Fibroblast of pulmonary artery (primary cell): ENCODE measurements around the gene MRS2.
A peak's percentile ranks its signal among the peaks of the same experiment; 100 is the strongest.

ENCODE experiments used
- DNase-seq: peaks from one replicate; pipeline ENCODE4 v3.0.0-alpha.2; 2010; ENCODE audit warnings: low read depth
- H3K4me3 ChIP-seq: replicated peaks from 2 replicates; pipeline ENCODE4 v1.5.1; 2011; ENCODE audit warnings: low read depth, mild to moderate bottlenecking, control low read depth, low read length, moderate library complexity
- TF ChIP-seq, protein P1 (sequence below): IDR thresholded peaks from 2 replicates; pipeline ENCODE4 v1.5.1; 2011; ENCODE audit warnings: mild to moderate bottlenecking, control low read depth, low read length, inconsistent platforms; ENCODE audit errors: missing control alignments

Gene MRS2, protein sequence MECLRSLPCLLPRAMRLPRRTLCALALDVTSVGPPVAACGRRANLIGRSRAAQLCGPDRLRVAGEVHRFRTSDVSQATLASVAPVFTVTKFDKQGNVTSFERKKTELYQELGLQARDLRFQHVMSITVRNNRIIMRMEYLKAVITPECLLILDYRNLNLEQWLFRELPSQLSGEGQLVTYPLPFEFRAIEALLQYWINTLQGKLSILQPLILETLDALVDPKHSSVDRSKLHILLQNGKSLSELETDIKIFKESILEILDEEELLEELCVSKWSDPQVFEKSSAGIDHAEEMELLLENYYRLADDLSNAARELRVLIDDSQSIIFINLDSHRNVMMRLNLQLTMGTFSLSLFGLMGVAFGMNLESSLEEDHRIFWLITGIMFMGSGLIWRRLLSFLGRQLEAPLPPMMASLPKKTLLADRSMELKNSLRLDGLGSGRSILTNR

DNA sequence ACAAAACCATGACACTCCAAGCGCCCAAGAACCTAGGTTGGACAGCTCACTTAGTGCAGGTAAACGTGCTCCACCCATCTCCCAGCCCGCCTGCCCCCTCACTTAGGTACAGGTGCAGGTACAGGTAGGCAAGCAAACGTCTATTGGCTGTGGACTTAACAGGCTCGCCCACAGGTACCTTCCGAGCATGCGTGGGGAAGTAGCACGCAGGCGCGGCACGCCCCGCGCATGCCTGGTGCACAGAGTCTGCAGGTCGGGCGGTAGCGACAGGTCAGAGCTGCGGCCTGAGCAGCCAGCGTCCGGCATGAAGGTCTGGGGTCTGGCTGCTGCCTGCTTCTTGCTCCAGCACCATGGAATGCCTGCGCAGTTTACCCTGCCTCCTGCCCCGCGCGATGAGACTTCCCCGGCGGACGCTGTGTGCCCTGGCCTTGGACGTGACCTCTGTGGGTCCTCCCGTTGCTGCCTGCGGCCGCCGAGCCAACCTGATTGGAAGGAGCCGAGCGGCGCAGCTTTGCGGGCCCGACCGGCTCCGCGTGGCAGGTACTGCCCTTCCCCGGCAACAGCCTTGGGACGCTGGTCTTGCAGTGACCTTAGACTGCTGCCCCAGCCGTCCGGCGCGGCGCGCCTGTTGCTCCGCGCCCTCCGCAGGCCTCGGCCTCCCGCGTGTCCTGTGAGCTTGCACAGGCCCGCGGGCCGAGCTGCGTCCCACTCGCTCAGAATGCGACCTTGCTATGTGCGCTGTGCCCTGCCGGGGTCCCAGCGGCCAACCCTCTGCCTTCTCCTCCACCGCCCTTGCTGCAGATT is at the start of gene MRS2:
TSS of gene MRS2 (plus strand) at position 240 of the 804 bp plus-strand sequence. CDS start at position 351, 111 bp downstream.
- DNase-seq = peak; percentile 78
- TF ChIP-seq, protein P1, sequence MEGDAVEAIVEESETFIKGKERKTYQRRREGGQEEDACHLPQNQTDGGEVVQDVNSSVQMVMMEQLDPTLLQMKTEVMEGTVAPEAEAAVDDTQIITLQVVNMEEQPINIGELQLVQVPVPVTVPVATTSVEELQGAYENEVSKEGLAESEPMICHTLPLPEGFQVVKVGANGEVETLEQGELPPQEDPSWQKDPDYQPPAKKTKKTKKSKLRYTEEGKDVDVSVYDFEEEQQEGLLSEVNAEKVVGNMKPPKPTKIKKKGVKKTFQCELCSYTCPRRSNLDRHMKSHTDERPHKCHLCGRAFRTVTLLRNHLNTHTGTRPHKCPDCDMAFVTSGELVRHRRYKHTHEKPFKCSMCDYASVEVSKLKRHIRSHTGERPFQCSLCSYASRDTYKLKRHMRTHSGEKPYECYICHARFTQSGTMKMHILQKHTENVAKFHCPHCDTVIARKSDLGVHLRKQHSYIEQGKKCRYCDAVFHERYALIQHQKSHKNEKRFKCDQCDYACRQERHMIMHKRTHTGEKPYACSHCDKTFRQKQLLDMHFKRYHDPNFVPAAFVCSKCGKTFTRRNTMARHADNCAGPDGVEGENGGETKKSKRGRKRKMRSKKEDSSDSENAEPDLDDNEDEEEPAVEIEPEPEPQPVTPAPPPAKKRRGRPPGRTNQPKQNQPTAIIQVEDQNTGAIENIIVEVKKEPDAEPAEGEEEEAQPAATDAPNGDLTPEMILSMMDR = no peak
- H3K4me3 ChIP-seq = peak within 1 kb of the TSS; percentile 92

DNA sequence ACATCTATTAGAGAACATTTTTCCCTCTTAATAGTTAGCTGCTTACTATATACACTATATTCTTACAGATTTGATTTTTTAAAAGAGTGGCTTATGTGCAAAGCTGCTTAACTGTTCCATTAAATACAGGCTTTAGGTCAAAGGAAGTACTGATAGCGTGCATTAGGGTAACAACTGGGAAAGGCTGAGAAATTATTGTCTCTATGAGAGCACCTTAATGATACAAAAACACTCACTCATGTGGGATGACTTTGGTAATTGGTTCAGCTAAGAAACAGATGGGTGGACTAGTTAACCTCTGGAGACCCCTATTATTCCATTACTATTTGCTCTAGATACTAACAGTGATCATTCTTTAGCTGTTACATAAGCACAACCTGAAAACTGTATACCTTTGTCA is 48.9 kb upstream of the MRS2 start:
- TF ChIP-seq, protein P1 = no peak
- no peak for DNase-seq
- H3K4me3 ChIP-seq = no peak overlapping the region

DNA sequence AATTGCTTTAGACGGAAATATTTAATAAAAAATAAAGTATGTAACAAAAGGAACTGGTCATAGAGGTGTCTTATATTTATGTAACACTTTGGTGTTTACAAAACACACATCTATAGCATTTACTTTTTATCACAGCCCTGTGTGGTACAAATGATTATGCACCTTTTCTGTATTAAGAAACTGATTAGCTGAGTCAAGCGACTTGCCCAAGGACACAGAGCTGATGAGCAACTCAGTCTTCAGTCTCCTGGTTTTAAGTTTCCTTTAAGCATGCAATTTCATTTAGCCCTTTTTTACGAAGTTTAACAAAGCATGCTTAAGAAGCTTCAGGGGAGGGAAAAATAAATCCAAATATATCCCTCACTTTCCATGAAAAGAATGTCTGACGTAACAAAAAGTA is 47.3 kb upstream of the MRS2 start:
- TF ChIP-seq, protein P1 = no peak
- no peak overlapping the region for H3K4me3 ChIP-seq
- DNase-seq = no peak

DNA sequence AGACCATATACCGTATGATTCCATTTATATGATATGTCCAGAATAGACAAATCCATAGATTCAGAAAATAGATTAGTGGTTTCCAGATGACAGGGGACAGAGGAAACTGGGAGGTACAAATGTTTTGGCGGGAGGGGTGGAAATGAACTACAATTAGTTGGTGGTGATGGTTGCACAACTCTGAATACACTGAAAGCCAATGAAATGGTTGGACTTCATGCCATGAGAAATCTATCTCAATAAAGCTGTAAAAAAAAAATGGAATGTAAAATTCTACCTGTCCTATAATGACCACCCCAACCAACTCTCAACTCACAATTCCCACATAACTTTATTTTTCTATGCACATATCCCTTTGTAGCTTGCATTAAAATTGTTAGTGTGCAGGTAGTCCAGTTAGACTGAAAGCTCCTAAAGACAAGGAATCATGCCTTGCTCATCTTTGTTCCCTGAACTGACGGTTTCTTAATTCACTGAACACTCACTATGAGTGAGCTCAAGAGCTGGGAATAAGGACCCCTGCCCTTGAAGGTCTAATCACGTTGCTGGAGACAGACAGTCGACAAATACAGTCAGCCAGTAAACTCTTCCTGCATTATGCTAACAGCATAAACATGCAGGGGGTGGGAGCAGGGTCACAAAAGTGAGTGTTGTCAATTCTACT is 46.3 kb upstream of the MRS2 start:
- no peak for DNase-seq
- TF ChIP-seq, protein P1 = no peak
- H3K4me3 ChIP-seq = no peak overlapping the region

DNA sequence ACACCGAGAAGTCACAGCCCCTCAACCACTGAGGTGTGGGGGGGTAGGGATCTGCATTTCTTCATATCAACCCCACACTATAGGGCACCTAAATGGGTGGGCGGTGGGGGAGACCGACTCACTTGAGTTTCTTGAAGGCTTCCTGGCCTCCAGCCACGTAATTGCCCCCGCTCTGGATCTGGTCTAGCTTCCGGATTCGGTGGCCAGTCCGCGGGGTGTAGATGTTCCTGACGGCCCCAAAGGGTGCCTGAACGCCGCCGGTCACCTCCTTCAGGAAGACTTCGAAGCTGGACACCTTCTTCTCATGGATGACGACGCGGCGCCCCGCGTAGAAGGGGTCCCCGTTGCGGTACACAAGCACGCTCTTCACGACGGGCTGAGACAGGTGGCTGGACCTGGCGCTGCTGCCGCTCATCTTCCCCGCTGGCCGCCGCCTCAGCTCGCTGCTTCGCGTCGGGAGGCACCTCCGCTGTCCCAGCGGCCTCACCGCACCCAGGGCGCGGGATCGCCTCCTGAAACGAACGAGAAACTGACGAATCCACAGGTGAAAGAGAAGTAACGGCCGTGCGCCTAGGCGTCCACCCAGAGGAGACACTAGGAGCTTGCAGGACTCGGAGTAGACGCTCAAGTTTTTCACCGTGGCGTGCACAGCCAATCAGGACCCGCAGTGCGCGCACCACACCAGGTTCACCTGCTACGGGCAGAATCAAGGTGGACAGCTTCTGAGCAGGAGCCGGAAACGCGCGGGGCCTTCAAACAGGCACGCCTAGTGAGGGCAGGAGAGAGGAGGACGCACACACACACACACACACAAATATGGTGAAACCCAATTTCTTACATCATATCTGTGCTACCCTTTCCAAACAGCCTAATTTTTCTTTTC is 45.2 kb upstream of the MRS2 start, which contains the start of gene DCDC2:
TSS of gene DCDC2 (minus strand) at position 724 of the 883 bp plus-strand sequence. CDS start at position 415, 309 bp downstream.
- DNase-seq = peak; percentile 18
- H3K4me3 ChIP-seq = peak within 1 kb of the TSS; percentile 43
- TF ChIP-seq, protein P1 = no peak

DNA sequence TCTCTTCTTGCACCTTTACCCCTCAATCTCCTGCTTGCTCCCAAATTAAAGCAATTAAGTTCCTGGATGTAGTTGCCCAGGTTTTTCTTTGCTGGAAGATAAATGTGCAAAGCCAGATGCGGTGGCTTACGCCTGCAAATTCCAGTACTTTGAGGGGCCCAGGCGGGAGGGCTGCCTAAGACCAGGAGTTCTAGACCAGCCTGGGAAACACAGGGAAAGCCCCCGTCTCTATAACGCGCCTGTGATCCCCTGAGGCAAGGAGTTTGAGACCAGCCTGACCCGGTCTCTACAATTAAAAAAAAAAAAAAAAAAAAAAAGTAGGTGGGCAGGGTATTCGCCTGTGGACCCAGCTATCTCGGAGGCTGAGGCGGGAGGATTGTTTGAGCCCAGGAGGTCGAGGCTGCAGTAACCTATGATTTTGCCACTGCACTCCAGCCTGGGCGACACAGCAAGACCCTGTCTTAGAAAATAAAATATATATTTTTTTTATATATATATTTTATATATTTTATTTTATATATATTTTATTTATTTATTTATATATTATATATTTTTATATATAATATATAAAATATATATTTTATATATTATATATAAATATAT is 44.4 kb upstream of the MRS2 start:
- no peak for DNase-seq
- TF ChIP-seq, protein P1 = no peak
- H3K4me3 ChIP-seq = no peak overlapping the region
